Skeletal muscle satellite cell (primary cell): ENCODE results near the gene QRFP.

Experiments used
- H3K27me3 ChIP-seq: 2 replicates; pipeline ENCODE4 v1.7.0; 2013; ENCODE audit warnings: low read length; ENCODE audit not compliant: control insufficient read depth, insufficient read depth
- H3K36me3 ChIP-seq: 2 replicates; pipeline ENCODE4 v1.7.0; 2013; ENCODE audit warnings: mild to moderate bottlenecking, control low read depth, low read length; ENCODE audit not compliant: insufficient read depth
- H3K4me1 ChIP-seq: 2 replicates; pipeline ENCODE4 v1.7.0; 2013; ENCODE audit warnings: low read length; ENCODE audit not compliant: control insufficient read depth, insufficient read depth
- H3K4me2 ChIP-seq: 2 replicates; pipeline ENCODE4 v1.7.0; 2013; ENCODE audit warnings: mild to moderate bottlenecking, low read length
- H3K4me3 ChIP-seq: 2 replicates; pipeline ENCODE4 v1.7.0; 2013; ENCODE audit warnings: low read length
- H3K9ac ChIP-seq: 2 replicates; pipeline ENCODE4 v1.7.0; 2013; ENCODE audit warnings: mild to moderate bottlenecking, low read depth, low read length, moderate library complexity
- H3K9me3 ChIP-seq: replicated peaks from 2 replicates; pipeline ENCODE4 v1.7.0; 2013; ENCODE audit warnings: mild to moderate bottlenecking, control low read depth, low read length

Gene QRFP

DNA sequence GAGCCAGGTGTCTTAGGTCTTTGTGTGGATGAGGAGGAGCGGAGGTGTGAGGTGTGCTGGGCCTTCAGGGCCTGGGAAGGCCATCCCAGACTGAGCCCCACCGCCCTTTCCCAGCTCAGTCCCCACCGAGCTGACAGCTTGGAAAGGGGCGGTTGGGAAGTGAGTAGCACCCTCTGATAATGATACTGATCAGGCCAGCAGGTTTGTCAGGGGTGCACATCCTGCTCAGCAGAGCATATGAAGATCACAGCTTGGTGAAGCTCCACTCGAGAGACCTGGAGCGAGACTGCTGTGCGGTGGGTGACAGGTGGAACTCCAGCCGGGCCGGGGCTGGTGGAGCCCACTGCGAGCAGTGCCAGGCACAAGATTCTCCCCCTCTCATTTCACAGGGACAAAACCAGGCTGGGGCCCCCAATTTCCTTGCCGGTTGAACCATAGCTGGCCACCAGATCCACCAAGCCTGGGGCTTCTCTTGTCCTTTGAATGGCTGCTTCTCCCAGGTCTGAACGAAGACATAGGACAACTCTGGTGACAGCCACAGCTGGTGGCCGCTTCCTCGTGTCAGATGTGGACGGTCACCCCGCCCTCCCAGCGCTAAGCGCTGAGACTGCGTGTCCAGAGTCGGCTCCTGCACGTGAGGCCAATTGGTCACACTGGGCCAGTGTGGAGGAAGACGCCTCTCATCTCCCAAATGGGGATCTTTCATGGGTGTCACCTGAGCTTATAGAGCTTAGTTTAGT, 8.3 kb downstream of the QRFP start:
- Histone ChIP-seq H3K4me3 (no peak overlapping the region), H3K36me3 (peaks cover 94% of the 10 kb centered on the region)

DNA sequence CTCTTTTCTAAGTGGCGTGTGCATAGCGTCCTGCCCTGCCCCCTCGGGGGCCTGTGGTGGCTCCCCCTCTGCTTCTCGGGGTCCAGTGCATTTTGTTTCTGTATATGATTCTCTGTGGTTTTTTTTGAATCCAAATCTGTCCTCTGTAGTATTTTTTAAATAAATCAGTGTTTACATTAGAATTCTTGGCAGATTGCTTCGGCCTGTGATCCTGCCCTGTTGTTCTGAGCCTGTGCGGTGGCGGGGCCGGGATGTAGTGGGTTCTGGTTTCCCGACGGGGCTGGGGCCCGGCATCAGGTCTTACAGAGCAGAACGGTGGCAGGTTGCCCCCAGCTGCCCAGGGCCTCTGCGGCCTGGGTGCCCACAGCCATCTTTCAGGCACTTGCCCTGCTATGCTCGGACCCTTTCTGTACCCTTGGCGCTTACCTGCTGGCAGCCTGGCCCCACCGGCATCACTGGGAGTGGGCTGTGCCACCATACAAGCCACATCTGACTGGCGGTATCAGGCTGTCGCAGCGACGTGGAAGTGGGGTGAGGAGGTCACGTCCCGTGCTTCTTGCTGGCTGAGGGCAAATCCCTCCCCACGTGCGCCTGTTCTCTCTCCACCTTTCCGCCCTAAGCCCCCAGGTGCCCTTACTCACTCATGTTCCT, 9.0 kb downstream of the QRFP start:
- H3K4me3 ChIP-seq, result no peak overlapping the region
- no peak overlapping the region for H3K9ac ChIP-seq
- no peaks in the 10 kb centered on the region for H3K27me3 ChIP-seq
- no peaks in the 10 kb centered on the region for H3K9me3 ChIP-seq
- H3K4me1 ChIP-seq, result no peaks in the 10 kb centered on the region
- peaks cover 92% of the 10 kb centered on the region for H3K36me3 ChIP-seq
- H3K4me2 ChIP-seq, result no peak overlapping the region

More for the DNA sequence above, 8.3 kb downstream of the QRFP start:
- H3K27me3 ChIP-seq, result no peaks in the 10 kb centered on the region
- H3K9me3 ChIP-seq, result no peaks in the 10 kb centered on the region
- H3K9ac ChIP-seq, result no peak overlapping the region
- H3K4me1 ChIP-seq, result no peaks in the 10 kb centered on the region
- no peak overlapping the region for H3K4me2 ChIP-seq

DNA sequence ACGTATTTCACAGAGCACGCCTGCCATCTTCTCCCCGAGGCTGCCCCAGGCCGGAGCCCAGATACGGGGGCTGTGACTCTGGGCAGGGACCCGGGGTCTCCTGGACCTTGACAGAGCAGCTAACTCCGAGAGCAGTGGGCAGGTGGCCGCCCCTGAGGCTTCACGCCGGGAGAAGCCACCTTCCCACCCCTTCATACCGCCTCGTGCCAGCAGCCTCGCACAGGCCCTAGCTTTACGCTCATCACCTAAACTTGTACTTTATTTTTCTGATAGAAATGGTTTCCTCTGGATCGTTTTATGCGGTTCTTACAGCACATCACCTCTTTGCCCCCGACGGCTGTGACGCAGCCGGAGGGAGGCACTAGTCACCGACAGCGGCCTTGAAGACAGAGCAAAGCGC, 9.6 kb downstream of the QRFP start:
- Histone ChIP-seq H3K4me3 (no peak overlapping the region), H3K36me3 (peaks cover 90% of the 10 kb centered on the region), H3K9me3 (no peaks in the 10 kb centered on the region), H3K4me2 (no peak overlapping the region), H3K4me1 (no peaks in the 10 kb centered on the region), H3K9ac (no peak overlapping the region), H3K27me3 (no peaks in the 10 kb centered on the region)

DNA sequence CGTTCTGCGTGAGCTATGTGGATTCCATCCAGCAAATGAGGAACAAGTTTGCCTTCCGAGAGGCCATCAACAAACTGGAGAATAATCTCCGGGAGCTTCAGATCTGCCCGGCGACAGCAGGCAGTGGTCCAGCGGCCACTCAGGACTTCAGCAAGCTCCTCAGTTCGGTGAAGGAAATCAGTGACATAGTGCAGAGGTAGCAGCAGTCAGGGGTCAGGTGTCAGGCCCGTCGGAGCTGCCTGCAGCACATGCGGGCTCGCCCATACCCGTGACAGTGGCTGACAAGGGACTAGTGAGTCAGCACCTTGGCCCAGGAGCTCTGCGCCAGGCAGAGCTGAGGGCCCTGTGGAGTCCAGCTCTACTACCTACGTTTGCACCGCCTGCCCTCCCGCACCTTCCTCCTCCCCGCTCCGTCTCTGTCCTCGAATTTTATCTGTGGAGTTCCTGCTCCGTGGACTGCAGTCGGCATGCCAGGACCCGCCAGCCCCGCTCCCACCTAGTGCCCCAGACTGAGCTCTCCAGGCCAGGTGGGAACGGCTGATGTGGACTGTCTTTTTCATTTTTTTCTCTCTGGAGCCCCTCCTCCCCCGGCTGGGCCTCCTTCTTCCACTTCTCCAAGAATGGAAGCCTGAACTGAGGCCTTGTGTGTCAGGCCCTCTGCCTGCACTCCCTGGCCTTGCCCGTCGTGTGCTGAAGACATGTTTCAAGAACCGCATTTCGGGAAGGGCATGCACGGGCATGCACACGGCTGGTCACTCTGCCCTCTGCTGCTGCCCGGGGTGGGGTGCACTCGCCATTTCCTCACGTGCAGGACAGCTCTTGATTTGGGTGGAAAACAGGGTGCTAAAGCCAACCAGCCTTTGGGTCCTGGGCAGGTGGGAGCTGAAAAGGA, 10.9 kb downstream of the QRFP start:
- Histone ChIP-seq H3K4me2 (no peak overlapping the region), H3K4me3 (no peak overlapping the region), H3K36me3 (peaks cover 90% of the 10 kb centered on the region), H3K4me1 (no peaks in the 10 kb centered on the region), H3K9me3 (no peaks in the 10 kb centered on the region), H3K27me3 (no peaks in the 10 kb centered on the region), H3K9ac (no peak overlapping the region)

DNA sequence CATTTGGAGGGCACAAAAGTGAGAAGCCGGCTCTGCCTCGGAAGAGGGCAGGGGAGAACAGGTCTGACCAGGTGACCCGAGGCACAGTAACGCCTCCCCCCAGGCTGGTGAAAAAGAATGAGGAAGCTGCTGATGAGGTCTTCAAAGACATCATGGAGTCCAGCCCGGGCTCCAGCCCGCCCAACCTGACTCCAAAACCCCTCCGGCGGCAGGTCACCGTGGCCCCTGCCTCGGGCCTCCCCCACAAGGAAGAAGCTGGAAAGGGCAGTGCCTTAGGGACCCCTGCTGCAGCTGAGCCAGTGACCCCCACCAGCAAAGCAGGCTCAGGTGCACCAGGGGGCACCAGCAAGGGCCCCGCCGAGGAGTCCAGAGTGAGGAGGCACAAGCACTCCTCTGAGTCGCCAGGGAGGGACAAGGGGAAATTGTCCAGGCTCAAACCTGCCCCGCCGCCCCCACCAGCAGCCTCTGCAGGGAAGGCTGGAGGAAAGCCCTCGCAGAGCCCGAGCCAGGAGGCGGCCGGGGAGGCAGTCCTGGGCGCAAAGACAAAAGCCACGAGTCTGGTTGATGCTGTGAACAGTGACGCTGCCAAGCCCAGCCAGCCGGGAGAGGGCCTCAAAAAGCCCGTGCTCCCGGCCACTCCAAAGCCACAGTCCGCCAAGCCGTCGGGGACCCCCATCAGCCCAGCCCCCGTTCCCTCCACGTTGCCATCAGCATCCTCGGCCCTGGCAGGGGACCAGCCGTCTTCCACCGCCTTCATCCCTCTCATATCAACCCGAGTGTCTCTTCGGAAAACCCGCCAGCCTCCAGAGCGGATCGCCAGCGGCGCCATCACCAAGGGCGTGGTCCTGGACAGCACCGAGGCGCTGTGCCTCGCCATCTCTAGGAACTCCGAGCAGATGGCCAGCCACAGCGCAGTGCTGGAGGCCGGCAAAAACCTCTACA, 11.8 kb downstream of the QRFP start:
- Histone ChIP-seq H3K9ac (no peak overlapping the region), H3K9me3 (no peaks in the 10 kb centered on the region), H3K4me3 (no peak overlapping the region), H3K36me3 (peaks cover 90% of the 10 kb centered on the region), H3K27me3 (no peaks in the 10 kb centered on the region), H3K4me2 (no peak overlapping the region), H3K4me1 (no peaks in the 10 kb centered on the region)

DNA sequence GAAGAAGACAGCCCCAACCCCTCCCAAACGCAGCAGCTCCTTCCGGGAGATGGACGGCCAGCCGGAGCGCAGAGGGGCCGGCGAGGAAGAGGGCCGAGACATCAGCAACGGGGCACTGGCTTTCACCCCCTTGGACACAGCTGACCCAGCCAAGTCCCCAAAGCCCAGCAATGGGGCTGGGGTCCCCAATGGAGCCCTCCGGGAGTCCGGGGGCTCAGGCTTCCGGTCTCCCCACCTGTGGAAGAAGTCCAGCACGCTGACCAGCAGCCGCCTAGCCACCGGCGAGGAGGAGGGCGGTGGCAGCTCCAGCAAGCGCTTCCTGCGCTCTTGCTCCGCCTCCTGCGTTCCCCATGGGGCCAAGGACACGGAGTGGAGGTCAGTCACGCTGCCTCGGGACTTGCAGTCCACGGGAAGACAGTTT, 12.5 kb downstream of the QRFP start:
- Histone ChIP-seq H3K9ac (no peak overlapping the region), H3K4me1 (no peaks in the 10 kb centered on the region), H3K27me3 (no peaks in the 10 kb centered on the region), H3K4me2 (no peak overlapping the region), H3K36me3 (peaks cover 95% of the 10 kb centered on the region), H3K4me3 (no peak overlapping the region), H3K9me3 (no peaks in the 10 kb centered on the region)

DNA sequence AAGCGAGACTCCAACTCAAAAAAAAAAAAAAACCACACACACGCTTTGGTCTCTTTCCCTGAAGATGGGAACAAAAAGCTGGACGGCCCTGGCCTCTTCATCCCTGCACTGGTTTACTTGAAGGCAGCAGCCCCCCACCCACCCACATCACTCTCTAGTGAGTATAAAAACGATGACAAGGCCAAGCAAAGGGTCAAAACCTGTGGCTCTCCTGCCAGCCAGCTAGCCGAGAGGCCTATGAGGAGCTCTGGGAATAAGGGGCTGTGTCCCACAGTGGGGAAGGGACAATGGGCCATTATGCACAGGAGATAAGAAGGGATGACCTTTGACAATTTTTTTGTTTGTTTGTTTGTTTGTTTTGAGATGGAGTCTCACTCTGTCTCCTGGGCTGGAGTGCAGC, 13.1 kb downstream of the QRFP start:
- no peak overlapping the region for H3K4me2 ChIP-seq
- no peak overlapping the region for H3K4me3 ChIP-seq
- no peaks in the 10 kb centered on the region for H3K4me1 ChIP-seq
- no peaks in the 10 kb centered on the region for H3K27me3 ChIP-seq
- H3K36me3 ChIP-seq, result peaks cover 92% of the 10 kb centered on the region
- H3K9me3 ChIP-seq, result no peaks in the 10 kb centered on the region
- H3K9ac ChIP-seq, result no peak overlapping the region

DNA sequence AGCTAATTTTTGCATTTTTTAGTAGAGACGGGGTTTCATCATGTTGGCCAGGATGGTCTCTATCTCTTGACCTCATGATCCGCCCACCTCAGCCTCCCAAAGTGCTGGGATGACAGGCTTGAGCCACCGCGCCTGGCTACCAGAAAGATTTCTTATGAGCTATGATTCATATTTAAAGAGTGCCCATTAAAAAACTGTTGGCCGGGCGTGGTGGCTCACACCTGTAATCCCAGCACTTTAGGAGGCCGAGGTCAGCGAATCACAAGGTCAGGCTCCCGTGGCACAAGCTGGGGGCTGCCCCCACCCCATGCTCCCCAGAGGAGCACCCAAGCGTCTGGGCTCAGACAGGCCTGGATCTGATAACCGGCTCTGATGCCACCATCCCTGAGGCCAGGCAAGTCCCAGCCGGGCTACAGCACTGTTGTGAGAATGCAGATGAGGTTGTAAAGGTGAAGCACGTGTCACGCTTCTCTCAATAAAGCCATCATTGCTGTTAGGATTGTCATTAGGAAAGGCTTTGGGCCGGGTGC, 13.9 kb downstream of the QRFP start:
- Histone ChIP-seq H3K4me3 (no peak overlapping the region), H3K9me3 (no peaks in the 10 kb centered on the region), H3K27me3 (no peaks in the 10 kb centered on the region), H3K4me1 (no peaks in the 10 kb centered on the region), H3K36me3 (peaks cover 91% of the 10 kb centered on the region), H3K9ac (no peak overlapping the region), H3K4me2 (no peak overlapping the region)

DNA sequence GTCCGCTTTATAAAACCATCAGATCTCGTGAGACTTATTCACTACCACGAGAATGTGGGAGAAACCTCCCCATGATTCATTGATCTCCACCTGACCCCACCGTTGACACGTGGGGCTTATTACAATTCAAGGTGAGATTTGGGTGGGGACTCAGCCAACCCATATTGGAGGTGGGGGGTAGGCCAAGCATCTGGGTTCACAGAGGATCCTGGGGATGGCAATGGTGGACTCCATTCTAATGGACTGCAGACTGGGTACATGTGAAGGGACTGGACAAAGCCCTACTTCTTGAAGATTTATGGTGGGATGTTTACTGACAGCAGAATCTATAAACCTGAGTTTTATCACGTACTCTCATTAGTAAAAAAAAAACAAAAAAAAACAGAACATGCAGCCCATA, 15.1 kb downstream of the QRFP start:
- no peak overlapping the region for H3K4me2 ChIP-seq
- peaks cover 79% of the 10 kb centered on the region for H3K36me3 ChIP-seq
- H3K9me3 ChIP-seq, result no peaks in the 10 kb centered on the region
- no peaks in the 10 kb centered on the region for H3K27me3 ChIP-seq
- no peak overlapping the region for H3K9ac ChIP-seq
- H3K4me1 ChIP-seq, result no peaks in the 10 kb centered on the region
- H3K4me3 ChIP-seq, result no peak overlapping the region

DNA sequence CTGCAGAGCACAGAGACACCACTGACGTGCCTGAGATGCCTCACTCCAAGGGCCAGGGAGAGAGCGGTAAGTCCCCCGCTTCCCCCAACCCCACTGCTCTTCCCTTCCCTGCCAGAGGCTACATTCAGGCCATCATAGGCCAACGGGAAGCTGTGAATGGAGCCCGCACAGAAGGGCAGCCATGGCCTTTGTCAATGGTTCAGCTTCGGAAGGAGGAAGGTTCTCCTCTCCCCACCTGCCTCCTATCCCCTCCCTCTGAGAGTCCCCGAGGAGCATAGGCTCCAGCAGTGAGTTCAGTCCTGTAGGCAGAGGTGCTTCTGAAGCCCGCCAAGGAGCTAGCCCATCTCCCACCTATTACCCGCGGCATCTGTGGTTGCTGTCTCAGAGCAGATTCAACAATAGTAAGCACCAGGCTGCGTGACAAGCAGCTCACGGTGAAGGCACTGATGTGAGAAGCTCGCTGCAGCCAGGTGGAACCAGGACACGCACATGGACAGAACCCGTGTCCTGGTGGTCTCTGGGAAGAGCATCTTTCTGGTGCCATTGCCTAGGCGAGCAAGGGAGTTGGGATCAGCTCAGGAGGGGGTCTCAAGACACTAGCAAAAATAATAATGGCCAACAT, 15.9 kb downstream of the QRFP start:
- no peaks in the 10 kb centered on the region for H3K4me1 ChIP-seq
- H3K9me3 ChIP-seq, result no peaks in the 10 kb centered on the region
- H3K4me3 ChIP-seq, result no peak overlapping the region
- H3K4me2 ChIP-seq, result no peak overlapping the region
- H3K9ac ChIP-seq, result no peak overlapping the region
- H3K36me3 ChIP-seq, result peaks cover 71% of the 10 kb centered on the region
- no peaks in the 10 kb centered on the region for H3K27me3 ChIP-seq
